Measurements from ENCODE around the gene UBALD1. TPM values are rescaled to one million over a fixed set of nuclear protein-coding genes. Genes with fewer than 3 reads are reported as not detected.
"Not testable (repeated sequence)": the region's sequence is repeated elsewhere in the genome, so short reads cannot be mapped to it uniquely, and the experiment has no call there.

Gene UBALD1
- total RNA-seq, 6 experiments from 2014 or later, result 23.5 to 33.2 (median 27.9) TPM

GRCh38 chr16:4576008-4576407, 38.7 kb downstream of the UBALD1 start:
- Mint-ChIP-seq H3K4me3 (no peak overlapping the region), H3K9me3 (no peaks in the 10 kb centered on the region), H3K27ac (no peak overlapping the region), H3K4me1 (ENCODE audit: low read depth) (no peaks in the 10 kb centered on the region), H3K36me3 (ENCODE audit: low read depth) (no peaks in the 10 kb centered on the region), H3K27me3 (ENCODE audit: insufficient read depth) (peaks cover 12% of the 10 kb centered on the region)
- TF ChIP-seq CTCF (IDR thresholded peaks at IDR 0.05), result no peak
- DNase-seq, result no peak

- Mint-ChIP-seq H3K27me3 (ENCODE audit: insufficient read depth) (peaks cover 12% of the 10 kb centered on the region), H3K4me1 (ENCODE audit: low read depth) (no peaks in the 10 kb centered on the region), H3K9me3 (no peaks in the 10 kb centered on the region), H3K4me3 (no peak overlapping the region), H3K27ac (no peak overlapping the region), H3K36me3 (ENCODE audit: low read depth) (no peaks in the 10 kb centered on the region)
- TF ChIP-seq CTCF (IDR thresholded peaks at IDR 0.05), result no peak; the same call in 1 of the 2 replicates
- DNase-seq, result no peak
These were observed 39.6 kb downstream of the UBALD1 start for GRCh38 chr16:4574919-4575705.

- peaks cover 12% of the 10 kb centered on the region for H3K27me3 Mint-ChIP-seq (ENCODE audit: insufficient read depth)
- not testable (repeated sequence) for H3K4me3 Mint-ChIP-seq, DNase-seq
These were observed 40.8 kb downstream of the UBALD1 start for GRCh38 chr16:4573926-4574325.

GRCh38 chr16:4572715-4573114, 42.0 kb downstream of the UBALD1 start:
- no peaks in the 10 kb centered on the region for H3K4me1 Mint-ChIP-seq (ENCODE audit: low read depth)
- no peak for TF ChIP-seq CTCF (IDR thresholded peaks at IDR 0.05)
- DNase-seq, result no peak
- no peak overlapping the region for H3K4me3 Mint-ChIP-seq
- no peak overlapping the region for H3K27ac Mint-ChIP-seq
- H3K9me3 Mint-ChIP-seq, result no peaks in the 10 kb centered on the region
- H3K36me3 Mint-ChIP-seq (ENCODE audit: low read depth), result no peaks in the 10 kb centered on the region
- H3K27me3 Mint-ChIP-seq (ENCODE audit: insufficient read depth), result peaks cover 12% of the 10 kb centered on the region

More at GRCh38 chr16:4573926-4574325, 40.8 kb downstream of the UBALD1 start:
- H3K9me3 Mint-ChIP-seq; H3K4me1 Mint-ChIP-seq (ENCODE audit: low read depth); H3K27ac Mint-ChIP-seq; H3K36me3 Mint-ChIP-seq (ENCODE audit: low read depth): not testable (repeated sequence)

- no peak for TF ChIP-seq CTCF (IDR thresholded peaks at IDR 0.05)
- Mint-ChIP-seq H3K27me3 (ENCODE audit: insufficient read depth) (peaks cover 12% of the 10 kb centered on the region), H3K9me3 (no peaks in the 10 kb centered on the region), H3K4me3 (no peak overlapping the region; the same call in 1 of the 2 replicates), H3K4me1 (ENCODE audit: low read depth) (no peaks in the 10 kb centered on the region), H3K36me3 (ENCODE audit: low read depth) (no peaks in the 10 kb centered on the region), H3K27ac (no peak overlapping the region)
- DNase-seq, result no peak
These were observed 43.9 kb downstream of the UBALD1 start for GRCh38 chr16:4570688-4571321.

GRCh38 chr16:4570086-4570485, 44.6 kb downstream of the UBALD1 start:
- TF ChIP-seq CTCF (IDR thresholded peaks at IDR 0.05), result no peak
- peaks cover 11% of the 10 kb centered on the region for H3K27me3 Mint-ChIP-seq (ENCODE audit: insufficient read depth)
- no peaks in the 10 kb centered on the region for H3K36me3 Mint-ChIP-seq (ENCODE audit: low read depth)
- H3K4me1 Mint-ChIP-seq (ENCODE audit: low read depth), result no peaks in the 10 kb centered on the region
- H3K9me3 Mint-ChIP-seq, result no peaks in the 10 kb centered on the region
- H3K4me3 Mint-ChIP-seq, result peak overlapping the region; percentile 71
- DNase-seq, result no peak
- no peak overlapping the region for H3K27ac Mint-ChIP-seq
